HepG2 (cell line): ENCODE measurements around the gene NME4. TPM values are rescaled to one million over a fixed set of nuclear protein-coding genes. Genes with fewer than 3 reads are reported as not detected.

Source experiments
- AGO1 ChIP-seq: fragments of 200-400 bp; formaldehyde crosslinking; IDR thresholded peaks from 2 replicates; pipeline ENCODE4 v1.6.1; 2017; ENCODE audit warnings: mild to moderate bottlenecking, low read depth, low read length, moderate library complexity; ENCODE audit not compliant: poor library complexity, severe bottlenecking
- ELF4 ChIP-seq: sonication (generic); formaldehyde crosslinking; IDR thresholded peaks from 2 replicates; pipeline ENCODE4 v1.5.0; 2020; ENCODE audit warnings: missing genetic modification reagents, mild to moderate bottlenecking, moderate library complexity, borderline replicate concordance
- ESRRA ChIP-seq: sonication (generic); formaldehyde crosslinking; IDR thresholded peaks from 2 replicates; pipeline ENCODE4 v1.5.1; 2020; ENCODE audit warnings: mild to moderate bottlenecking, low read depth, missing genetic modification reagents
- MAF1 ChIP-seq: sonication (generic); formaldehyde crosslinking; IDR thresholded peaks from 2 replicates; pipeline ENCODE4 v1.5.0; 2020; ENCODE audit warnings: missing genetic modification reagents, borderline replicate concordance
- MTF1 ChIP-seq: sonication (generic); formaldehyde crosslinking; IDR thresholded peaks from 2 replicates; pipeline ENCODE4 v1.5.0; 2020; ENCODE audit warnings: missing genetic modification reagents
- POLR2A ChIP-seq, 2 experiments: IDR thresholded peaks; 2 replicates each; pipeline ENCODE4 v1.6.1; 2011; ENCODE audit warnings: low read depth in 2 of 2, low read length in 2 of 2, mild to moderate bottlenecking in 1 of 2, moderate library complexity in 1 of 2; ENCODE audit not compliant: insufficient read depth in 1 of 2
- PRMT3 ChIP-seq: sonication (generic); formaldehyde crosslinking; IDR thresholded peaks from 2 replicates; pipeline ENCODE4 v1.8.1; 2022; ENCODE audit warnings: low read depth, mild to moderate bottlenecking, moderate library complexity, missing genetic modification reagents, borderline replicate concordance
- RBFOX2 ChIP-seq: fragments of 200-400 bp; formaldehyde crosslinking; IDR thresholded peaks from 2 replicates; pipeline ENCODE4 v1.6.1; 2017; ENCODE audit warnings: low read depth, mild to moderate bottlenecking, low read length
- RXRA ChIP-seq: sonication (generic); formaldehyde crosslinking; IDR thresholded peaks from 2 replicates; pipeline ENCODE4 v1.5.1; 2020; ENCODE audit warnings: missing genetic modification reagents
- SNAI1 ChIP-seq: sonication (generic); formaldehyde crosslinking; IDR thresholded peaks from 2 replicates; pipeline ENCODE4 v1.5.0; 2020; ENCODE audit warnings: mild to moderate bottlenecking, missing genetic modification reagents, borderline replicate concordance
- SP140L ChIP-seq: sonication (generic); formaldehyde crosslinking; IDR thresholded peaks from 2 replicates; pipeline ENCODE4 v1.4.0; 2020; ENCODE audit warnings: missing genetic modification reagents, borderline replicate concordance
- YEATS4 ChIP-seq: sonication (generic); formaldehyde crosslinking; IDR thresholded peaks from 2 replicates; pipeline ENCODE4 v1.4.0; 2020; ENCODE audit warnings: missing genetic modification reagents, borderline replicate concordance
- ZBTB7B ChIP-seq: sonication (generic); formaldehyde crosslinking; IDR thresholded peaks from 2 replicates; pipeline ENCODE4 v1.4.0; 2020; ENCODE audit warnings: missing genetic modification reagents
- ZNF652 ChIP-seq: IDR thresholded peaks from 2 replicates; pipeline ENCODE4 v1.6.1; 2016; ENCODE audit warnings: low read depth, borderline replicate concordance
- ZZZ3 ChIP-seq: sonication (generic); formaldehyde crosslinking; IDR thresholded peaks from 2 replicates; pipeline ENCODE4 v1.4.0; 2020; ENCODE audit warnings: missing genetic modification reagents, mild to moderate bottlenecking, borderline replicate concordance
- polyA plus RNA-seq, 8 experiments: library from polyadenylated mRNA; depleted of rRNA in 3 of 8; stranded (reverse) in 7 of 8; unstranded in 1 of 8; fragments of >200 nt; fragmentation: Illumina TruSeq in 4 of 8; extraction: Trizol in 4 of 8; gene quantifications; 2 replicates each; pipeline versions ENCODE4 v1.2.1 to v1.2.3, GENCODE V29; 2011 to 2016; ENCODE audit warnings: low read depth in 4 of 8, missing spikeins in 1 of 8, mixed read lengths in 1 of 8; ENCODE audit not compliant: insufficient read depth in 1 of 8
- total RNA-seq, 5 experiments: library from RNA; depleted of rRNA; stranded (reverse); fragments of >200 nt; fragmentation: Illumina TruSeq; extraction: Trizol; gene quantifications; 2 replicates each; pipeline ENCODE4 v1.2.3, GENCODE V29; 2016; ENCODE audit warnings: low read depth in 1 of 5
- TF ChIP-seq, protein P1 (sequence below): sonication (generic); formaldehyde crosslinking; IDR thresholded peaks from 2 replicates; pipeline ENCODE4 v1.4.0; 2020; ENCODE audit warnings: missing genetic modification reagents, mild to moderate bottlenecking, borderline replicate concordance
- TF ChIP-seq, protein P2 (sequence below): sonication (generic); formaldehyde crosslinking; IDR thresholded peaks from 2 replicates; pipeline ENCODE4 v1.4.0; 2020; ENCODE audit warnings: missing genetic modification reagents, borderline replicate concordance
- TF ChIP-seq, protein P3 (sequence below): sonication (generic); IDR thresholded peaks from 2 replicates; pipeline ENCODE4 v1.6.1; 2016; ENCODE audit warnings: low read depth, borderline replicate concordance
- TF ChIP-seq, protein P4 (sequence below): sonication (generic); formaldehyde crosslinking; IDR thresholded peaks from 2 replicates; pipeline ENCODE4 v1.4.0; 2020; ENCODE audit warnings: missing genetic modification reagents

The NME4 gene
- total and polyA plus RNA-seq, 2 of the 13 experiments (the other 11 are each of a cell fraction or from before 2014, with no cell fraction given): 121 to 263 TPM

DNA sequence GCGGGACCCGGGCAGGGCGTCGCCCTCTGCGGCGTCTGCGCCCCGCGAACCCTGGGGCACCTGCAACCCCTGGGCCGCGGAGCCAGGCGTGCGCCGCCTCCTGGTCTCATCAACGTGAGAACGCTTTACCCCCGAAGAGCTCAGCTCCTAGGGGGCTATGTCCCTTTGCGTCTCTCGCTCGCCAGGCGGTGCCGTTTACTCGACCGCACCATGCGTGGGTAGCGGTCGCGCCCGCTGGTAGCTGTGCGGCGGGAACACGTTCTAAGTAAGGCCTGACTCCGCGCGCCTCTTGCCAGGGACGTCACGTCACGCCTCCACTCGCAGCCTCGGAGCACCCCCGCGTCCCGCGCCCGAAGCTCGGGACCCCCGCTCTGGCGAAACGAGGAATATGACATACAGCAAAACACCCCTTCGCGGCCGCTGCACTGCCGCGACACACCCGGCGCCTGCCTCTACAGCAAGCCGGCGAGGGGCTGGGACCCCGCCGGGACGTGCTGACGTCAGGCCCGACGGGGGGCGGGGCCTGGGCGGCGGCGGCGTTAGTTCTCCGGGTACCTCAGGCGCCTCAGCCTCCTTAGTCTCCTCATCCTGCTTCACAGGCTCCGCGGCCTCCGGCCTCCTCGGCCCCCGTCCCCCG, 28.2 kb downstream of the NME4 start, which contains the start of gene RAB11FIP3 (continued):
- TF ChIP-seq, protein P1, sequence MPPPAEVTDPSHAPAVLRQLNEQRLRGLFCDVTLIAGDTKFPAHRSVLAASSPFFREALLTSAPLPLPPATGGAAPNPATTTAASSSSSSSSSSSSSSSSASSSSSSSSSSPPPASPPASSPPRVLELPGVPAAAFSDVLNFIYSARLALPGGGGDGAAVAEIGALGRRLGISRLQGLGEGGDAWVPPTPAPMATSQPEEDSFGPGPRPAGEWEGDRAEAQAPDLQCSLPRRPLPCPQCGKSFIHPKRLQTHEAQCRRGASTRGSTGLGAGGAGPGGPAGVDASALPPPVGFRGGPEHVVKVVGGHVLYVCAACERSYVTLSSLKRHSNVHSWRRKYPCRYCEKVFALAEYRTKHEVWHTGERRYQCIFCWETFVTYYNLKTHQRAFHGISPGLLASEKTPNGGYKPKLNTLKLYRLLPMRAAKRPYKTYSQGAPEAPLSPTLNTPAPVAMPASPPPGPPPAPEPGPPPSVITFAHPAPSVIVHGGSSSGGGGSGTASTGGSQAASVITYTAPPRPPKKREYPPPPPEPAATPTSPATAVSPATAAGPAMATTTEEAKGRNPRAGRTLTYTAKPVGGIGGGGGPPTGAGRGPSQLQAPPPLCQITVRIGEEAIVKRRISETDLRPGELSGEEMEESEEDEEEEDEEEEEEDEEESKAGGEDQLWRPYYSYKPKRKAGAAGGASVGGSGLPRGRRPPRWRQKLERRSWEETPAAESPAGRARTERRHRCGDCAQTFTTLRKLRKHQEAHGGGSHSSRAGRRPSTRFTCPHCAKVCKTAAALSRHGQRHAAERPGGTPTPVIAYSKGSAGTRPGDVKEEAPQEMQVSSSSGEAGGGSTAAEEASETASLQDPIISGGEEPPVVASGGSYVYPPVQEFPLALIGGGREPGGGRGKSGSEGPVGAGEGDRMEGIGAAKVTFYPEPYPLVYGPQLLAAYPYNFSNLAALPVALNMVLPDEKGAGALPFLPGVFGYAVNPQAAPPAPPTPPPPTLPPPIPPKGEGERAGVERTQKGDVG (CRISPR knock-in tag): 0 out of 2 replicates have a peak, but pooled peaks have one; percentile 62
- TF ChIP-seq ZBTB7B (CRISPR knock-in tag): peak; percentile 70
- TF ChIP-seq, protein P2, sequence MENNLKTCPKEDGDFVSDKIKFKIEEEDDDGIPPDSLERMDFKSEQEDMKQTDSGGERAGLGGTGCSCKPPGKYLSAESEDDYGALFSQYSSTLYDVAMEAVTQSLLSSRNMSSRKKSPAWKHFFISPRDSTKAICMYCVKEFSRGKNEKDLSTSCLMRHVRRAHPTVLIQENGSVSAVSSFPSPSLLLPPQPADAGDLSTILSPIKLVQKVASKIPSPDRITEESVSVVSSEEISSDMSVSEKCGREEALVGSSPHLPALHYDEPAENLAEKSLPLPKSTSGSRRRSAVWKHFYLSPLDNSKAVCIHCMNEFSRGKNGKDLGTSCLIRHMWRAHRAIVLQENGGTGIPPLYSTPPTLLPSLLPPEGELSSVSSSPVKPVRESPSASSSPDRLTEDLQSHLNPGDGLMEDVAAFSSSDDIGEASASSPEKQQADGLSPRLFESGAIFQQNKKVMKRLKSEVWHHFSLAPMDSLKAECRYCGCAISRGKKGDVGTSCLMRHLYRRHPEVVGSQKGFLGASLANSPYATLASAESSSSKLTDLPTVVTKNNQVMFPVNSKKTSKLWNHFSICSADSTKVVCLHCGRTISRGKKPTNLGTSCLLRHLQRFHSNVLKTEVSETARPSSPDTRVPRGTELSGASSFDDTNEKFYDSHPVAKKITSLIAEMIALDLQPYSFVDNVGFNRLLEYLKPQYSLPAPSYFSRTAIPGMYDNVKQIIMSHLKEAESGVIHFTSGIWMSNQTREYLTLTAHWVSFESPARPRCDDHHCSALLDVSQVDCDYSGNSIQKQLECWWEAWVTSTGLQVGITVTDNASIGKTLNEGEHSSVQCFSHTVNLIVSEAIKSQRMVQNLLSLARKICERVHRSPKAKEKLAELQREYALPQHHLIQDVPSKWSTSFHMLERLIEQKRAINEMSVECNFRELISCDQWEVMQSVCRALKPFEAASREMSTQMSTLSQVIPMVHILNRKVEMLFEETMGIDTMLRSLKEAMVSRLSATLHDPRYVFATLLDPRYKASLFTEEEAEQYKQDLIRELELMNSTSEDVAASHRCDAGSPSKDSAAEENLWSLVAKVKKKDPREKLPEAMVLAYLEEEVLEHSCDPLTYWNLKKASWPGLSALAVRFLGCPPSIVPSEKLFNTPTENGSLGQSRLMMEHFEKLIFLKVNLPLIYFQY (CRISPR knock-in tag): peak; percentile 45; the same call in 1 of the 2 replicates
- TF ChIP-seq, protein P3, sequence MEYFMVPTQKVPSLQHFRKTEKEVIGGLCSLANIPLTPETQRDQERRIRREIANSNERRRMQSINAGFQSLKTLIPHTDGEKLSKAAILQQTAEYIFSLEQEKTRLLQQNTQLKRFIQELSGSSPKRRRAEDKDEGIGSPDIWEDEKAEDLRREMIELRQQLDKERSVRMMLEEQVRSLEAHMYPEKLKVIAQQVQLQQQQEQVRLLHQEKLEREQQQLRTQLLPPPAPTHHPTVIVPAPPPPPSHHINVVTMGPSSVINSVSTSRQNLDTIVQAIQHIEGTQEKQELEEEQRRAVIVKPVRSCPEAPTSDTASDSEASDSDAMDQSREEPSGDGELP: no peak
- peak; percentile 83; the same call in 1 of the 2 replicates for TF ChIP-seq SNAI1 (CRISPR knock-in tag)
- TF ChIP-seq ELF4 (CRISPR knock-in tag): 0 out of 2 replicates have a peak, but pooled peaks have one; percentile 17
- no peak for TF ChIP-seq MTF1
- peak; percentile 13 for TF ChIP-seq AGO1
- TF ChIP-seq ZZZ3 (CRISPR knock-in tag): peak; percentile 72; the same call in 1 of the 2 replicates
- 0 out of 2 replicates have a peak, but pooled peaks have one; percentile 60 for TF ChIP-seq MAF1 (CRISPR knock-in tag)
- 0 out of 2 replicates have a peak, but pooled peaks have one; percentile 43 for TF ChIP-seq SP140L (CRISPR knock-in tag)
- peak in 1 of 2 experiments; percentile 85; a peak in 2 of 4 replicates for TF ChIP-seq POLR2A (IDR thresholded peaks at IDR 0.05; ENCODE audit: insufficient read depth in 1 of 2, low read depth in 2 of 2, low read length in 2 of 2)
- no peak for TF ChIP-seq PRMT3
- TF ChIP-seq YEATS4 (CRISPR knock-in tag): peak; percentile 77
- TF ChIP-seq, protein P4, sequence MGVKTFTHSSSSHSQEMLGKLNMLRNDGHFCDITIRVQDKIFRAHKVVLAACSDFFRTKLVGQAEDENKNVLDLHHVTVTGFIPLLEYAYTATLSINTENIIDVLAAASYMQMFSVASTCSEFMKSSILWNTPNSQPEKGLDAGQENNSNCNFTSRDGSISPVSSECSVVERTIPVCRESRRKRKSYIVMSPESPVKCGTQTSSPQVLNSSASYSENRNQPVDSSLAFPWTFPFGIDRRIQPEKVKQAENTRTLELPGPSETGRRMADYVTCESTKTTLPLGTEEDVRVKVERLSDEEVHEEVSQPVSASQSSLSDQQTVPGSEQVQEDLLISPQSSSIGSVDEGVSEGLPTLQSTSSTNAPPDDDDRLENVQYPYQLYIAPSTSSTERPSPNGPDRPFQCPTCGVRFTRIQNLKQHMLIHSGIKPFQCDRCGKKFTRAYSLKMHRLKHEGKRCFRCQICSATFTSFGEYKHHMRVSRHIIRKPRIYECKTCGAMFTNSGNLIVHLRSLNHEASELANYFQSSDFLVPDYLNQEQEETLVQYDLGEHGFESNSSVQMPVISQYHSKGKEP (CRISPR knock-in tag): no peak
- TF ChIP-seq ZNF652 (CRISPR knock-in tag): peak; percentile 88
- TF ChIP-seq ESRRA (CRISPR knock-in tag): no peak
- peak; percentile 85 for TF ChIP-seq RBFOX2
- TF ChIP-seq RXRA: peak; percentile 63; the same call in 1 of the 2 replicates
